Mucosa of descending colon (tissue), 3 donors: ENCODE results near the gene KLK5. TPM values are rescaled to one million over a fixed set of nuclear protein-coding genes. Genes with fewer than 3 reads are reported as not detected.

Source experiments
- ATAC-seq: fragments of 200-7000 bp; cut with Tn5 transposase; one replicate; pipeline ENCODE4 v1.9.1; 2020; ENCODE audit warnings: mild to moderate bottlenecking, moderate library complexity
- DNase-seq, 3 donors: peaks; one replicate each; pipeline ENCODE4 v3.0.0-alpha.2; 2020
- H3K36me3 ChIP-seq: fragments of 200-600 bp; one replicate; pipeline ENCODE4 v1.8.0; 2021; ENCODE audit warnings: low read depth, mild to moderate bottlenecking
- H3K4me1 ChIP-seq: fragments of 200-600 bp; one replicate; pipeline ENCODE4 v1.8.0; 2021; ENCODE audit warnings: low read depth, mild to moderate bottlenecking
- H3K4me3 ChIP-seq: fragments of 200-600 bp; one replicate; pipeline ENCODE4 v1.8.0; 2021; ENCODE audit warnings: mild to moderate bottlenecking
- H3K9me3 ChIP-seq: fragments of 200-600 bp; one replicate; pipeline ENCODE4 v1.8.0; 2021; ENCODE audit warnings: mild to moderate bottlenecking
- intact Hi-C, 2 donors: fragments of 100-400 bp; cut with DNase I in 1 of 2; cut with micrococcal nuclease in 1 of 2; formaldehyde crosslinking; loops; one replicate each; pipeline versions ENCODE4 v1.11.0 to v1.11.1; 2022; cut with DNase I, micrococcal nuclease
- total RNA-seq, 3 donors: library from RNA; stranded (reverse); fragmentation: NEBNext Ultra II Directional in 2 of 3; extraction: Animal tissue kit (Norgen Biotek cat#: 25700) in 2 of 3; gene quantifications; one replicate each; pipeline versions ENCODE4 v1.2.1 to v1.2.4, GENCODE V29; 2021 to 2023
- TF ChIP-seq, protein P1 (sequence below): fragments of 200-600 bp; IDR thresholded peaks from one replicate; pipeline ENCODE4 v1.8.0; 2022; ENCODE audit warnings: antibody characterized with exemption, mild to moderate bottlenecking
- donor health status: DM: no; HTN: no; CAD: no; lungs with moderate emphysema.
- donor health status: DM: no; HTN: no; CAD: no.
- donor health status: DM: no; HTN: yes; CAD: no.

KLK5 gene
- total RNA-seq, 3 donors from 2014 or later: not detected

- TF ChIP-seq, protein P1, sequence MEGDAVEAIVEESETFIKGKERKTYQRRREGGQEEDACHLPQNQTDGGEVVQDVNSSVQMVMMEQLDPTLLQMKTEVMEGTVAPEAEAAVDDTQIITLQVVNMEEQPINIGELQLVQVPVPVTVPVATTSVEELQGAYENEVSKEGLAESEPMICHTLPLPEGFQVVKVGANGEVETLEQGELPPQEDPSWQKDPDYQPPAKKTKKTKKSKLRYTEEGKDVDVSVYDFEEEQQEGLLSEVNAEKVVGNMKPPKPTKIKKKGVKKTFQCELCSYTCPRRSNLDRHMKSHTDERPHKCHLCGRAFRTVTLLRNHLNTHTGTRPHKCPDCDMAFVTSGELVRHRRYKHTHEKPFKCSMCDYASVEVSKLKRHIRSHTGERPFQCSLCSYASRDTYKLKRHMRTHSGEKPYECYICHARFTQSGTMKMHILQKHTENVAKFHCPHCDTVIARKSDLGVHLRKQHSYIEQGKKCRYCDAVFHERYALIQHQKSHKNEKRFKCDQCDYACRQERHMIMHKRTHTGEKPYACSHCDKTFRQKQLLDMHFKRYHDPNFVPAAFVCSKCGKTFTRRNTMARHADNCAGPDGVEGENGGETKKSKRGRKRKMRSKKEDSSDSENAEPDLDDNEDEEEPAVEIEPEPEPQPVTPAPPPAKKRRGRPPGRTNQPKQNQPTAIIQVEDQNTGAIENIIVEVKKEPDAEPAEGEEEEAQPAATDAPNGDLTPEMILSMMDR: no peak
- Histone ChIP-seq H3K9me3 (no peaks in the 10 kb centered on the region), H3K4me3 (no peak overlapping the region), H3K36me3 (no peaks in the 10 kb centered on the region), H3K4me1 (no peaks in the 10 kb centered on the region)
- intact Hi-C loops: no loop called here
- peak; percentile 88 to 91 (median 89) for DNase-seq
- ATAC-seq: peak; percentile 99
Measured at GRCh38 chr19:50909240-50910070, 43.4 kb downstream of the KLK5 start.

- H3K4me3 ChIP-seq: no peak overlapping the region
- H3K9me3 ChIP-seq: no peaks in the 10 kb centered on the region
- ATAC-seq (no peak), DNase-seq (no peak)
- H3K4me1 ChIP-seq: no peaks in the 10 kb centered on the region
- TF ChIP-seq, protein P1: no peak
- H3K36me3 ChIP-seq: no peaks in the 10 kb centered on the region
- intact Hi-C loops: no loop called here
Measured at GRCh38 chr19:50908336-50908735, 44.5 kb downstream of the KLK5 start.

GRCh38 chr19:50906217-50906616, 46.6 kb downstream of the KLK5 start:
- DNase-seq (peak in 1 of 3 donors; percentile 38), ATAC-seq (no peak)
- no peaks in the 10 kb centered on the region for H3K4me1 ChIP-seq
- no peak overlapping the region for H3K4me3 ChIP-seq
- no peaks in the 10 kb centered on the region for H3K9me3 ChIP-seq
- no peaks in the 10 kb centered on the region for H3K36me3 ChIP-seq
- TF ChIP-seq, protein P1: no peak
- intact Hi-C loops: no loop called here

DNA sequence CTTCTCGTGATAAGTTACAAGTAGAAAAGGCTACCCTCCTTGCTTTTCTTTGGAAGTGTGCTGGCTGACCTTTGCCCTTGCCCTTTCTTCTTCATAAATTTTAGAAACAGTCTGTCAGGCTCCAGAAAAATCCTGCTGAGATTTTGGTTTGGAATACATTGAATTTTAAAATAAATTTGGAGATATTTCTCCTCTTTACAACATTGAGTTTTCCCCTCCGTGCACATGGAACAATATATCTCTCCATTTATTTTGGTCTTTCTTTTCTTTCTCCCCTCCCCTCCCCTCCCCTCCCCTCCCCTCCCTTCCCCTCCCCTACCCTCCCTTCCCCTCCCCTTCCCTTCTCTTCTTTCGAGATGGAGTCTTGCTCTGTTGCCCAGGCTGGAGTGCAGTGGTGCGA, 50.2 kb downstream of the KLK5 start:
- DNase-seq (no peak), ATAC-seq (no peak)
- intact Hi-C loops: no loop called here
- Histone ChIP-seq H3K4me3 (no peak overlapping the region), H3K9me3 (no peaks in the 10 kb centered on the region), H3K4me1 (no peaks in the 10 kb centered on the region), H3K36me3 (no peaks in the 10 kb centered on the region)
- TF ChIP-seq, protein P1: no peak

GRCh38 chr19:50899569-50899968, 53.3 kb downstream of the KLK5 start:
- H3K36me3 ChIP-seq: no peaks in the 10 kb centered on the region
- H3K9me3 ChIP-seq: no peaks in the 10 kb centered on the region
- TF ChIP-seq, protein P1: no peak
- intact Hi-C loops: no loop called here
- ATAC-seq (no peak), DNase-seq (no peak)
- H3K4me1 ChIP-seq: no peaks in the 10 kb centered on the region
- H3K4me3 ChIP-seq: no peak overlapping the region
